ENCODE data around the gene TMEM54.

DNA sequence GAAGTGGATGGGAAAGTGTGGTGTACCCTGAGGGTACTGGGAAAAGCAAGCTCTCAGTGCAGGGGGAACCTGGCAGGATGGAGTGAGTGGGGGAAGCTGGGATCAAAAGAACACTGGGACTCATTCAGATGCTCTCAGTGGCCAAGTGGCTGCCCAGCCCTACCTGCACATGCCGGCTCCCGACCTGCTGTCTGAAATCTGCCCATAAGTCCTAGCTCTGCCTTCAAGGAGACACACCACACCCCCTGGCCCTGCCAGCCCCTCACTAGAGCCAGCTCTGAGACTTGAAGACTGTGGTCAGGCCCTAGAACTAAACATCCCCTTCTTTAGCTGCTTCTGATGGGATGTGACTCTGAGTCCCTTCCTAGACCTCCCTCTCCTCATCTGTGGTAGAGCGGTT is 2.2 kb downstream of the TMEM54 start:
- TF ChIP-seq, protein P1, sequence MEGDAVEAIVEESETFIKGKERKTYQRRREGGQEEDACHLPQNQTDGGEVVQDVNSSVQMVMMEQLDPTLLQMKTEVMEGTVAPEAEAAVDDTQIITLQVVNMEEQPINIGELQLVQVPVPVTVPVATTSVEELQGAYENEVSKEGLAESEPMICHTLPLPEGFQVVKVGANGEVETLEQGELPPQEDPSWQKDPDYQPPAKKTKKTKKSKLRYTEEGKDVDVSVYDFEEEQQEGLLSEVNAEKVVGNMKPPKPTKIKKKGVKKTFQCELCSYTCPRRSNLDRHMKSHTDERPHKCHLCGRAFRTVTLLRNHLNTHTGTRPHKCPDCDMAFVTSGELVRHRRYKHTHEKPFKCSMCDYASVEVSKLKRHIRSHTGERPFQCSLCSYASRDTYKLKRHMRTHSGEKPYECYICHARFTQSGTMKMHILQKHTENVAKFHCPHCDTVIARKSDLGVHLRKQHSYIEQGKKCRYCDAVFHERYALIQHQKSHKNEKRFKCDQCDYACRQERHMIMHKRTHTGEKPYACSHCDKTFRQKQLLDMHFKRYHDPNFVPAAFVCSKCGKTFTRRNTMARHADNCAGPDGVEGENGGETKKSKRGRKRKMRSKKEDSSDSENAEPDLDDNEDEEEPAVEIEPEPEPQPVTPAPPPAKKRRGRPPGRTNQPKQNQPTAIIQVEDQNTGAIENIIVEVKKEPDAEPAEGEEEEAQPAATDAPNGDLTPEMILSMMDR (IDR thresholded peaks at IDR 0.05; ENCODE audit: poor library complexity), result no peak
- TF ChIP-seq EZH2 (IDR thresholded peaks at IDR 0.05; ENCODE audit: borderline replicate concordance) (no peak), EZH2phosphoT487 (IDR thresholded peaks at IDR 0.05; ENCODE audit: low read depth, severe bottlenecking, unreplicated experiment) (no peak)
